ENCODE results near the gene B3GALT2.

B3GALT2 gene

DNA sequence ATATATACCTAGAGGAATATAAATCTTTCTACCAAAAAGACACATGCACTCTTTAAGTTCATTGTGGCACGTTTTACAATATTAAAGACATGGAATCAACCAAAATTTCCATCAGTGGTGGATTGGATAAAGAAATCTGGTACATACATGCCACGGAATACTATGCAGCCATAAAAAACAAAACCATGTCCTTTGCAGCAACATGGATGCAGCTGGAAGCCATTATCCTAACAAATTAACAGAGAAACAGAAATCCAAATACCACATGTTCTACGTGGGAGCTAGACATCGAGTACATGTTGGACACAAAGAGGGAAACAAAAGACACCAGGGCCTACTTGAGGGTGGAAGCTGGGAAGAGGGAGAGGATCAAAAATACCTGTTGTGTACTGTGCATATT is 33.0 kb upstream of the B3GALT2 start:
- in situ Hi-C loops (cut with MboI; ENCODE audit: low pct_unique_long_range_greater_than_20kb, low sequenced_read_pairs, unreplicated experiment), result no loop called here

DNA sequence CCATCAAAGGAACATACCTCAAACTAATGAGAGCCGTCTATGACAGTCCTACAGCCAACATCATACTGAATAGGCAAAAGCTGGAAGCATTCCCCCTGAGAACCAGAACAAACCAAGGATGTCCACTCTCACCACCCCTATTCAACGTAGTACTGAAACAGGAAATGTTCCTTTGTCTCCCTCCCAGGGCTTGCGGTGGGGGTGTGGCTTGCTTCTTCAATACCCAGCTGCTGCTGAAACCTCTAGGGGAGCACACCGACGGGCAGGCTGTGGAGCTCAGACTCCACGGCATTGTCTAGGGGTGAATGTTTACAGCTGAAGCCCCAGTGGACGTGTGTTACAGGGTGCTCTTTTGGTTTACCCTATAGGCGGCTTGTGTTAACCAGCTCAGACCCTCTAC is 30.5 kb upstream of the B3GALT2 start:
- in situ Hi-C loops (cut with MboI; ENCODE audit: low pct_unique_long_range_greater_than_20kb, low sequenced_read_pairs, unreplicated experiment), result no loop called here
- TF ChIP-seq, protein P1, sequence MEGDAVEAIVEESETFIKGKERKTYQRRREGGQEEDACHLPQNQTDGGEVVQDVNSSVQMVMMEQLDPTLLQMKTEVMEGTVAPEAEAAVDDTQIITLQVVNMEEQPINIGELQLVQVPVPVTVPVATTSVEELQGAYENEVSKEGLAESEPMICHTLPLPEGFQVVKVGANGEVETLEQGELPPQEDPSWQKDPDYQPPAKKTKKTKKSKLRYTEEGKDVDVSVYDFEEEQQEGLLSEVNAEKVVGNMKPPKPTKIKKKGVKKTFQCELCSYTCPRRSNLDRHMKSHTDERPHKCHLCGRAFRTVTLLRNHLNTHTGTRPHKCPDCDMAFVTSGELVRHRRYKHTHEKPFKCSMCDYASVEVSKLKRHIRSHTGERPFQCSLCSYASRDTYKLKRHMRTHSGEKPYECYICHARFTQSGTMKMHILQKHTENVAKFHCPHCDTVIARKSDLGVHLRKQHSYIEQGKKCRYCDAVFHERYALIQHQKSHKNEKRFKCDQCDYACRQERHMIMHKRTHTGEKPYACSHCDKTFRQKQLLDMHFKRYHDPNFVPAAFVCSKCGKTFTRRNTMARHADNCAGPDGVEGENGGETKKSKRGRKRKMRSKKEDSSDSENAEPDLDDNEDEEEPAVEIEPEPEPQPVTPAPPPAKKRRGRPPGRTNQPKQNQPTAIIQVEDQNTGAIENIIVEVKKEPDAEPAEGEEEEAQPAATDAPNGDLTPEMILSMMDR (IDR thresholded peaks at IDR 0.05; ENCODE audit: extremely low read depth, insufficient read depth, missing control alignments), result no peak
- no peak for DNase-seq (ENCODE audit: low spot score)

More for the DNA sequence above, 33.0 kb upstream of the B3GALT2 start:
- no peak for DNase-seq (ENCODE audit: low spot score)
- TF ChIP-seq, protein P1 (IDR thresholded peaks at IDR 0.05; ENCODE audit: extremely low read depth, insufficient read depth, missing control alignments), result no peak

- in situ Hi-C loops (cut with MboI; ENCODE audit: low pct_unique_long_range_greater_than_20kb, low sequenced_read_pairs, unreplicated experiment), result no loop called here
- no peak for DNase-seq (ENCODE audit: low spot score)
- TF ChIP-seq, protein P1 (IDR thresholded peaks at IDR 0.05; ENCODE audit: extremely low read depth, insufficient read depth, missing control alignments), result no peak
These were observed 27.6 kb upstream of the B3GALT2 start for GRCh38 chr1:193213998-193214397.

- in situ Hi-C loops (cut with MboI; ENCODE audit: low pct_unique_long_range_greater_than_20kb, low sequenced_read_pairs, unreplicated experiment), result no loop called here
- DNase-seq (ENCODE audit: low spot score), result no peak
- TF ChIP-seq, protein P1 (IDR thresholded peaks at IDR 0.05; ENCODE audit: extremely low read depth, insufficient read depth, missing control alignments), result no peak
These were observed 26.2 kb upstream of the B3GALT2 start for GRCh38 chr1:193212637-193213036.

DNA sequence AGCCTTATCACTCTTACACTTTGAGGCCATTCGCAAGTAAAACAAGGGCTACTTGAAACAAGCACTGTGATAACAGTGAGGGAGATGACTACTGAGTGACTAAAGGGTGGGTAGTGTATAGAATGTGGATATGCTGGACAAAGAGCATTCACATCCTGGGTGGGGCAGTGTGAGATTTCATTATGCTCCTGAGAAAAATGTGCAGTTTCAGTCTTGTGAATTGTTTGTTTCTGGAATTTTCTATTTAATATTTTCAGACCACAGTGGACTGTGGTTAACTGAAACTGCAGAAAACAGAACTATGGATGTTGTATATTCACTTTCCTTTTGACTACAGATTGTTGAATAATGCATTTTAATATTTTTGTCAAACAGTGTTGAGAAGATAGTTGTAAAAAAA is 25.1 kb upstream of the B3GALT2 start:
- DNase-seq (ENCODE audit: low spot score), result no peak
- TF ChIP-seq, protein P1 (IDR thresholded peaks at IDR 0.05; ENCODE audit: extremely low read depth, insufficient read depth, missing control alignments), result no peak
- in situ Hi-C loops (cut with MboI; ENCODE audit: low pct_unique_long_range_greater_than_20kb, low sequenced_read_pairs, unreplicated experiment), result no loop called here

DNA sequence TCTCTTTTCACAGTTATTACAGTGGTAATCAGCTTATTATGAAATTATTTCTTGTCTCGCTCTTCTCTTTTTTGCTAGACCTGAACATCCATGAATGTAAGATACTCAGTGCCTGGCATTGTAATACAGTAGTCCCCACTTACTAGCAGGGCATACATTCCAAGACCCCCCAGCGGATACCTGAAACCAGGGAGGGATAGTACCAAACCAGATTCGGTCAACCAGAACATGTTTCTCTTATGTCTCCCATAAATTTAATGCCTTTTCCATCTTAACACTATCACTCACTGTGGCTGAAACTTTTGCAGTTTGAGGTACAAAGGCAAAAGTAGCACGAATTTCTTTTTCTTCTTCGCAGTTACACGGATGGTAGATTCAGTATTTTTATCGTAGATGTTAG is 24.6 kb upstream of the B3GALT2 start:
- in situ Hi-C loops (cut with MboI; ENCODE audit: low pct_unique_long_range_greater_than_20kb, low sequenced_read_pairs, unreplicated experiment), result no loop called here
- TF ChIP-seq, protein P1 (IDR thresholded peaks at IDR 0.05; ENCODE audit: extremely low read depth, insufficient read depth, missing control alignments), result no peak
- no peak for DNase-seq (ENCODE audit: low spot score)

GRCh38 chr1:193201021-193201420 is 14.6 kb upstream of the B3GALT2 start:
- no peak for DNase-seq (ENCODE audit: low spot score)
- TF ChIP-seq, protein P1 (IDR thresholded peaks at IDR 0.05; ENCODE audit: extremely low read depth, insufficient read depth, missing control alignments), result no peak
- in situ Hi-C loops (cut with MboI; ENCODE audit: low pct_unique_long_range_greater_than_20kb, low sequenced_read_pairs, unreplicated experiment), result no loop called here
